HG03378 (cell line): ENCODE data around the gene MGAT4C.
"Not testable (repeated sequence)": the region's sequence is repeated elsewhere in the genome, so short reads cannot be mapped to it uniquely, and the experiment has no call there.

Source experiments
- ATAC-seq: cut with Tn5 transposase; IDR thresholded peaks from one replicate; pipeline ENCODE4 v1.9.1; 2021; ENCODE audit warnings: mild to moderate bottlenecking, moderate library complexity; ENCODE audit not compliant: unreplicated experiment

Gene MGAT4C

GRCh38 chr12:86256163-86256562 is at the start of gene MGAT4C:
TSS of gene MGAT4C (minus strand) at chr12:86256391.
- ATAC-seq = no peak

GRCh38 chr12:86296396-86296795 is 40.2 kb upstream of the MGAT4C start:
- ATAC-seq = not testable (repeated sequence)

GRCh38 chr12:86293682-86294240 is 37.6 kb upstream of the MGAT4C start:
- ATAC-seq = no peak

GRCh38 chr12:86292480-86292879 is 36.3 kb upstream of the MGAT4C start:
- ATAC-seq = no peak

GRCh38 chr12:86290615-86291014 is 34.4 kb upstream of the MGAT4C start:
- ATAC-seq = no peak

- ATAC-seq = no peak
These were observed 29.9 kb upstream of the MGAT4C start for GRCh38 chr12:86286119-86286518.

- ATAC-seq = no peak
These were observed 27.4 kb upstream of the MGAT4C start for GRCh38 chr12:86283620-86284019.

- no peak for ATAC-seq
These were observed 19.2 kb upstream of the MGAT4C start for GRCh38 chr12:86275356-86275755.

- no peak for ATAC-seq
These were observed 9.1 kb upstream of the MGAT4C start for GRCh38 chr12:86265329-86265695.

GRCh38 chr12:86264451-86265328 is 8.5 kb upstream of the MGAT4C start:
- no peak for ATAC-seq

- no peak for ATAC-seq
These were observed 5.4 kb upstream of the MGAT4C start for GRCh38 chr12:86261578-86261977.

- no peak for ATAC-seq
These were observed 5.0 kb upstream of the MGAT4C start for GRCh38 chr12:86261142-86261541.

GRCh38 chr12:86260183-86260582 is 4.0 kb upstream of the MGAT4C start:
- ATAC-seq = no peak

- ATAC-seq = no peak
These were observed 943 bp upstream of the MGAT4C start for GRCh38 chr12:86257134-86257533.

GRCh38 chr12:86254399-86255107 is 1.6 kb downstream of the MGAT4C start:
- ATAC-seq = no peak

GRCh38 chr12:86249851-86250250 is 6.3 kb downstream of the MGAT4C start:
- ATAC-seq = peak; percentile 52

- no peak for ATAC-seq
These were observed 6.9 kb downstream of the MGAT4C start for GRCh38 chr12:86249276-86249675.

- no peak for ATAC-seq
These were observed 8.3 kb downstream of the MGAT4C start for GRCh38 chr12:86247871-86248270.

GRCh38 chr12:86241600-86241999 is 14.6 kb downstream of the MGAT4C start:
- no peak for ATAC-seq

- no peak for ATAC-seq
These were observed 21.8 kb downstream of the MGAT4C start for GRCh38 chr12:86234316-86234855.

- ATAC-seq = no peak
These were observed 23.1 kb downstream of the MGAT4C start for GRCh38 chr12:86233126-86233525.
